ENCODE measurements around the gene GUCY2C.

GUCY2C gene

GRCh38 chr12:14723763-14724162, 27.4 kb upstream of the GUCY2C start:
- peak; percentile 31 for DNase-seq (ENCODE audit: low read depth)
- TF ChIP-seq, protein P1, sequence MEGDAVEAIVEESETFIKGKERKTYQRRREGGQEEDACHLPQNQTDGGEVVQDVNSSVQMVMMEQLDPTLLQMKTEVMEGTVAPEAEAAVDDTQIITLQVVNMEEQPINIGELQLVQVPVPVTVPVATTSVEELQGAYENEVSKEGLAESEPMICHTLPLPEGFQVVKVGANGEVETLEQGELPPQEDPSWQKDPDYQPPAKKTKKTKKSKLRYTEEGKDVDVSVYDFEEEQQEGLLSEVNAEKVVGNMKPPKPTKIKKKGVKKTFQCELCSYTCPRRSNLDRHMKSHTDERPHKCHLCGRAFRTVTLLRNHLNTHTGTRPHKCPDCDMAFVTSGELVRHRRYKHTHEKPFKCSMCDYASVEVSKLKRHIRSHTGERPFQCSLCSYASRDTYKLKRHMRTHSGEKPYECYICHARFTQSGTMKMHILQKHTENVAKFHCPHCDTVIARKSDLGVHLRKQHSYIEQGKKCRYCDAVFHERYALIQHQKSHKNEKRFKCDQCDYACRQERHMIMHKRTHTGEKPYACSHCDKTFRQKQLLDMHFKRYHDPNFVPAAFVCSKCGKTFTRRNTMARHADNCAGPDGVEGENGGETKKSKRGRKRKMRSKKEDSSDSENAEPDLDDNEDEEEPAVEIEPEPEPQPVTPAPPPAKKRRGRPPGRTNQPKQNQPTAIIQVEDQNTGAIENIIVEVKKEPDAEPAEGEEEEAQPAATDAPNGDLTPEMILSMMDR (IDR thresholded peaks at IDR 0.05; ENCODE audit: low read depth, low read length, missing control alignments) = peak; percentile 72

GRCh38 chr12:14716848-14717444, 20.5 kb upstream of the GUCY2C start:
- no peak overlapping the region for H3K4me3 ChIP-seq (ENCODE audit: low read depth, low read length)
- TF ChIP-seq, protein P1 (IDR thresholded peaks at IDR 0.05; ENCODE audit: low read depth, low read length, missing control alignments) = peak; percentile 64
- peak; percentile 36 for DNase-seq (ENCODE audit: low read depth)

More at GRCh38 chr12:14723763-14724162, 27.4 kb upstream of the GUCY2C start:
- no peak overlapping the region for H3K4me3 ChIP-seq (ENCODE audit: low read depth, low read length)

DNA sequence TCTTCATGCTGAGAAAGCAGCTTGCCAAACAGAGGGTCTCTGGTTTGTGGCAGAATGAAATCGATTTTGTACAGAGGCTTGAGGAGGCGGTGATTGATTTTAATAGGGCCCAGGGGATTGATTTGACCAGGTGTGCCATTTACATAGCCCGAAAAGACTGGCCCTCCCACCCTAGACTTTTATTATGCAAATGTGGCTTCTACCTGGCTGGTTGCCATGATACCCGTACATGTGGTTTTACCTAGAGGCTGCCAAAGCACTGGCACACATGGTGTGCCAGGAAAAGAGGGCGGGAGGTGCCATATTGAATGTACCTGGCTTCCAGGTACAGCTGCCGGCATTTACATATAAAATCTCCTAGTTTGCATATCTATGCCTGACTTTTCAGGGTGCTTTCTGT, 18.0 kb upstream of the GUCY2C start:
- TF ChIP-seq, protein P1 (IDR thresholded peaks at IDR 0.05; ENCODE audit: low read depth, low read length, missing control alignments) = no peak
- DNase-seq (ENCODE audit: low read depth) = no peak
- no peak overlapping the region for H3K4me3 ChIP-seq (ENCODE audit: low read depth, low read length)

- no peak for DNase-seq (ENCODE audit: low read depth)
- no peak overlapping the region for H3K4me3 ChIP-seq (ENCODE audit: low read depth, low read length)
- TF ChIP-seq, protein P1 (IDR thresholded peaks at IDR 0.05; ENCODE audit: low read depth, low read length, missing control alignments) = no peak
Observed at GRCh38 chr12:14710632-14711320, 14.4 kb upstream of the GUCY2C start.

GRCh38 chr12:14701809-14702568, 5.6 kb upstream of the GUCY2C start:
- TF ChIP-seq, protein P1 (IDR thresholded peaks at IDR 0.05; ENCODE audit: low read depth, low read length, missing control alignments) = no peak
- no peak overlapping the region for H3K4me3 ChIP-seq (ENCODE audit: low read depth, low read length)
- no peak for DNase-seq (ENCODE audit: low read depth)

GRCh38 chr12:14700935-14701334, 4.5 kb upstream of the GUCY2C start:
- DNase-seq (ENCODE audit: low read depth) = no peak
- TF ChIP-seq, protein P1 (IDR thresholded peaks at IDR 0.05; ENCODE audit: low read depth, low read length, missing control alignments) = no peak
- no peak overlapping the region for H3K4me3 ChIP-seq (ENCODE audit: low read depth, low read length)

Measured in GM12864 (cell line).